PC-9 (cell line): ENCODE data around the gene PAQR7. TPM values are rescaled to one million over a fixed set of nuclear protein-coding genes. Genes with fewer than 3 reads are reported as not detected.

Experiments used
- BruUV-seq: library from RNA; stranded (reverse); fragments of 400-500 nt; replicated peaks from 2 replicates; lab custom pipeline; 2021; lab: Mats Ljungman, UMichigan
- CTCF ChIA-PET: fragments of 300-600 bp; sonication (Branson Sonifier 250); formaldehyde crosslinking; loops from one replicate; lab custom pipeline; 2022; ENCODE audit warnings: antibody characterized with exemption; lab: Charles Lee
- POLR2A ChIA-PET: fragments of 300-600 bp; sonication (Branson Sonifier 250); formaldehyde crosslinking; loops from one replicate; lab custom pipeline; 2022; ENCODE audit warnings: antibody characterized with exemption; ENCODE audit not compliant: unreplicated experiment; lab: Charles Lee
- DNase-seq, 2 experiments: peaks; one replicate each; pipeline versions ENCODE4 v3.0.0 to v3.0.0-alpha.2; 2015 to 2022; ENCODE audit warnings: mixed read lengths in 1 of 2
- H2AFZ ChIP-seq: fragments of 200-600 bp; sonication (generic); 2 replicates; pipeline ENCODE4 v1.8.1; 2017; ENCODE audit warnings: antibody characterized with exemption
- H3F3A ChIP-seq: fragments of 200-600 bp; sonication (generic); 2 replicates; pipeline ENCODE4 v1.8.1; 2017; ENCODE audit warnings: antibody characterized with exemption, mild to moderate bottlenecking, low read depth; ENCODE audit not compliant: insufficient read depth
- H3K27ac ChIP-seq: fragments of 200-600 bp; sonication (generic); 2 replicates; pipeline ENCODE4 v1.6.1; 2016; ENCODE audit warnings: mixed run types
- H3K27me3 ChIP-seq: fragments of 200-600 bp; sonication (generic); 2 replicates; pipeline ENCODE4 v1.6.1; 2016; ENCODE audit warnings: low read depth, mixed run types; ENCODE audit not compliant: insufficient read depth
- H3K36me3 ChIP-seq: fragments of 200-600 bp; sonication (generic); 2 replicates; pipeline ENCODE4 v1.6.1; 2016; ENCODE audit warnings: low read depth, mixed run types
- H3K4me1 ChIP-seq: fragments of 200-600 bp; sonication (generic); replicated peaks from 2 replicates; pipeline ENCODE4 v1.6.1; 2016; ENCODE audit warnings: mixed run types; ENCODE audit not compliant: insufficient read depth
- H3K4me2 ChIP-seq: fragments of 200-600 bp; sonication (generic); 2 replicates; pipeline ENCODE4 v1.6.1; 2017; ENCODE audit warnings: mixed run types
- H3K4me3 ChIP-seq: fragments of 200-600 bp; sonication (generic); 2 replicates; pipeline ENCODE4 v1.6.1; 2016; ENCODE audit warnings: mixed run types
- H3K79me2 ChIP-seq: fragments of 200-600 bp; sonication (generic); 2 replicates; pipeline ENCODE4 v1.6.1; 2017; ENCODE audit warnings: low read depth, mixed run types
- H3K9me2 ChIP-seq: fragments of 200-600 bp; sonication (generic); 2 replicates; pipeline ENCODE4 v1.8.1; 2017; ENCODE audit warnings: mild to moderate bottlenecking; ENCODE audit not compliant: insufficient read depth
- H3K9me3 ChIP-seq: fragments of 200-600 bp; sonication (generic); 2 replicates; pipeline ENCODE4 v1.8.1; 2016; ENCODE audit warnings: low read depth; ENCODE audit not compliant: insufficient read depth
- H4K20me1 ChIP-seq: fragments of 200-600 bp; sonication (generic); 2 replicates; pipeline ENCODE4 v1.8.1; 2017; ENCODE audit not compliant: insufficient read depth
- EZH2 ChIP-seq: fragments of 200-600 bp; sonication (generic); IDR thresholded peaks from 2 replicates; pipeline ENCODE4 v1.8.0; 2017; ENCODE audit warnings: antibody characterized with exemption, low read depth
- intact Hi-C: fragments of 100-400 bp; cut with micrococcal nuclease; formaldehyde crosslinking; loops from one replicate; pipeline ENCODE4 v1.10.0; 2022; ENCODE audit not compliant: unreplicated experiment
- total RNA-seq: library from RNA; stranded (reverse); gene quantifications from 2 replicates; pipeline ENCODE4 v1.2.3, GENCODE V29; 2021
- TF ChIP-seq, protein P1 (sequence below): fragments of 200-600 bp; sonication (generic); conservative IDR thresholded peaks from 2 replicates; pipeline ENCODE4 v1.6.1; 2017; ENCODE audit warnings: mixed run types, antibody characterized with exemption, mild to moderate bottlenecking, moderate library complexity

The PAQR7 gene
- total RNA-seq, 1 experiment from 2014 or later: 34.0 TPM

DNA sequence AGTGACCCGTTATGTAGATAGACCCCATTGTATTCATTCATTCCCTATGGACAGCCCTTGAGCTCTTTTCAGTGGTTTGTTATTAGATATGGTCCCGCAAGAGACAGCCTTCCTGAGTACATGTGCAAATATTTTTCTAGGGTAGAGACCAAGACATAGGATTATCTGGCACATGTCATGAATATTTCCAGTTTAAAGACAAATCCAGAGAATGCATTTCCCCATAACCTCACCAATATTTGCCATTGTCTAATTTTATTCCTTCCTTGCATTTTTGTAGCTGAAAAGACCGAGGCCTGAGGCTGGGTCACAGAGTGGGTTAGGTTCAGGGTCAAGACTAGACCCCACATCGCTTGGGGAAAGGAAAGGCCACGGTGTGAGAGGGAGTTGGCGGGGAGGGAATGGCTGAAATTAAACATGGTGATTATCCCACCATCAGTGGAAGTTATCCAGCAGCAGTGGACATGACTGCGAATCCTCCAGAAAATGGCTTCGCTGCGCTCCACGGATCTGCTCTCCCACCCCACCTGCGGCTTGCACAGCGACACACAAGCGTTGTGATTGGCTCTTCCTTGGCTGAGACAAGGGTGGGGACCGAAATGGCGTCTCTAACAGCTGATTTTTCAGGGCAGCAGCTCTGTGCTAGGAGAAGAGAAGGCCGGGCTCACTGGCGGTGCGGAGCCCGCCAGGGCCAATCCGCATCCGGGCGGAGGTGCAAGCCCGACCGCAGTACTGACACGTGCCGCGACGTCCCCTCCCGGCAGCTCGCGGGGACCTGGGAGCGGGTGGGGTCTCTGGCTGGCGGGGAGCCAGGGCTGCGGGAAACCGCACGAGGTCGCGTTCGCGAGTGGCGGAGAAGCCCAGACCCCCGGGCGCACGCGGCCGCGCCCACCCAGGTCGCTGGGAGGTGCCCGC is 46.8 kb upstream of the PAQR7 start:
- no TSS peak for BruUV-seq
- H3K4me1 ChIP-seq: no peaks in the 10 kb centered on the region
- no peaks in the 10 kb centered on the region for H4K20me1 ChIP-seq
- no peak for TF ChIP-seq EZH2
- TF ChIP-seq, protein P1, sequence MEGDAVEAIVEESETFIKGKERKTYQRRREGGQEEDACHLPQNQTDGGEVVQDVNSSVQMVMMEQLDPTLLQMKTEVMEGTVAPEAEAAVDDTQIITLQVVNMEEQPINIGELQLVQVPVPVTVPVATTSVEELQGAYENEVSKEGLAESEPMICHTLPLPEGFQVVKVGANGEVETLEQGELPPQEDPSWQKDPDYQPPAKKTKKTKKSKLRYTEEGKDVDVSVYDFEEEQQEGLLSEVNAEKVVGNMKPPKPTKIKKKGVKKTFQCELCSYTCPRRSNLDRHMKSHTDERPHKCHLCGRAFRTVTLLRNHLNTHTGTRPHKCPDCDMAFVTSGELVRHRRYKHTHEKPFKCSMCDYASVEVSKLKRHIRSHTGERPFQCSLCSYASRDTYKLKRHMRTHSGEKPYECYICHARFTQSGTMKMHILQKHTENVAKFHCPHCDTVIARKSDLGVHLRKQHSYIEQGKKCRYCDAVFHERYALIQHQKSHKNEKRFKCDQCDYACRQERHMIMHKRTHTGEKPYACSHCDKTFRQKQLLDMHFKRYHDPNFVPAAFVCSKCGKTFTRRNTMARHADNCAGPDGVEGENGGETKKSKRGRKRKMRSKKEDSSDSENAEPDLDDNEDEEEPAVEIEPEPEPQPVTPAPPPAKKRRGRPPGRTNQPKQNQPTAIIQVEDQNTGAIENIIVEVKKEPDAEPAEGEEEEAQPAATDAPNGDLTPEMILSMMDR: no peak
- H3K9me3 ChIP-seq: no peaks in the 10 kb centered on the region
- ChIA-PET CTCF (interaction anchor here (0.6 kb wide), 1 partner anchor 75 kb away, joined by 3 read pairs; the partner anchor contains the start of gene PAFAH2), POLR2A (no interaction called here)
- H2AFZ ChIP-seq: no peak overlapping the region
- H3K4me2 ChIP-seq: no peak overlapping the region
- H3K9me2 ChIP-seq: no peaks in the 10 kb centered on the region
- no peak overlapping the region for H3K27ac ChIP-seq
- H3K4me3 ChIP-seq: no peak overlapping the region
- H3K27me3 ChIP-seq: no peaks in the 10 kb centered on the region
- H3K79me2 ChIP-seq: no peaks in the 10 kb centered on the region
- intact Hi-C loops: no loop called here
- H3F3A ChIP-seq: peaks cover 3% of the 10 kb centered on the region; the same call in 1 of the 2 replicates
- H3K36me3 ChIP-seq: no peaks in the 10 kb centered on the region
- no peak for DNase-seq

DNA sequence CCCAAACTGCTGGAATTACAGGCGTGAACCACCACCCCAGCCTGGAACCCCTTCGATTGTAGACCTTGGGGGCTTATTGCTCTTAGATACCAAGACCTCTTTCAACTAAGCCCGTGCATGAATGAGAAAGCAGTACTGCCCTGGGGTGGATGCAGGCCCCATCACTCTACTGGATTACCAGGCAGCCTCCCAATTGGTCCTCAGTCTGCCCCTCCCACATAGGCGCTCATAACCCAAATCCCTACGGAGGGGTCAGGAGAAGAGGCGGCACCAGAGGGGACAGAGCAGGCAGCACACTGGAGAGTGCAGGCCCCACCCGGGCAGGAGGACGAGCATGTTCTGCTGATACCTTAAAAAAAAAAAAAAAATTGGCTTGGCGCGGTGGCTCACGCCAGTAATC is 43.1 kb upstream of the PAQR7 start:
- Histone ChIP-seq H4K20me1 (no peaks in the 10 kb centered on the region), H3K4me1 (no peaks in the 10 kb centered on the region), H3K36me3 (no peaks in the 10 kb centered on the region), H3F3A (peaks cover 3% of the 10 kb centered on the region; the same call in 1 of the 2 replicates), H3K9me2 (no peaks in the 10 kb centered on the region), H3K27ac (no peak overlapping the region), H3K4me2 (no peak overlapping the region), H2AFZ (no peak overlapping the region), H3K9me3 (no peaks in the 10 kb centered on the region), H3K79me2 (no peaks in the 10 kb centered on the region), H3K27me3 (no peaks in the 10 kb centered on the region), H3K4me3 (no peak overlapping the region)
- DNase-seq: no peak
- no TSS peak for BruUV-seq
- intact Hi-C loops: no loop called here
- POLR2A ChIA-PET: no interaction called here
- no peak for TF ChIP-seq EZH2
- TF ChIP-seq, protein P1: no peak
- CTCF ChIA-PET: no interaction called here

- Histone ChIP-seq H3K4me2 (no peak overlapping the region), H3K27me3 (no peaks in the 10 kb centered on the region), H2AFZ (no peak overlapping the region), H3K36me3 (no peaks in the 10 kb centered on the region), H3K9me3 (no peaks in the 10 kb centered on the region), H4K20me1 (no peaks in the 10 kb centered on the region), H3K9me2 (no peaks in the 10 kb centered on the region), H3K4me3 (no peak overlapping the region), H3K27ac (no peak overlapping the region), H3F3A (peaks cover 3% of the 10 kb centered on the region; the same call in 1 of the 2 replicates), H3K4me1 (no peaks in the 10 kb centered on the region), H3K79me2 (no peaks in the 10 kb centered on the region)
- no TSS peak for BruUV-seq
- TF ChIP-seq, protein P1: no peak
- no peak for TF ChIP-seq EZH2
- no peak for DNase-seq
- POLR2A ChIA-PET: no interaction called here
- CTCF ChIA-PET: no interaction called here
- intact Hi-C loops: no loop called here
Observed at GRCh38 chr1:25917996-25918395, 42.5 kb upstream of the PAQR7 start.
